ENCODE measurements around the gene CNGA1.

Gene CNGA1

GRCh38 chr4:48016141-48017107 is at the start of gene CNGA1, which contains the start of gene NIPAL1:
TSS of gene CNGA1 (minus strand) at chr4:48016681. CDS start at chr4:47952689, 63,992 bp downstream.
TSS of gene NIPAL1 (plus strand) at chr4:48016772. CDS start at chr4:48016840, 68 bp downstream.
- DNase-seq (ENCODE audit: low spot score): peak; percentile 87
- no peaks in the 10 kb centered on the region for H3K36me3 ChIP-seq (ENCODE audit: low read depth)
- H3K4me1 ChIP-seq (ENCODE audit: insufficient read depth, poor library complexity, severe bottlenecking): peaks cover 5% of the 10 kb centered on the region
- H3K9me3 ChIP-seq (ENCODE audit: severe bottlenecking): no peaks in the 10 kb centered on the region
- H3K4me3 ChIP-seq (ENCODE audit: severe bottlenecking): peak within 1 kb of the TSS; percentile 58
- peak; percentile 87 for ATAC-seq (ENCODE audit: low read depth)
- H3K27me3 ChIP-seq (ENCODE audit: insufficient read depth, poor library complexity, severe bottlenecking): no peaks in the 10 kb centered on the region
- peak within 1 kb of the TSS; percentile 65 for H3K27ac ChIP-seq (ENCODE audit: poor library complexity, severe bottlenecking)
- TF ChIP-seq CTCF (IDR thresholded peaks at IDR 0.05; ENCODE audit: poor library complexity, severe bottlenecking): peak; percentile 52

- Histone ChIP-seq H3K4me1 (ENCODE audit: insufficient read depth, poor library complexity, severe bottlenecking) (no peaks in the 10 kb centered on the region), H3K27me3 (ENCODE audit: insufficient read depth, poor library complexity, severe bottlenecking) (no peaks in the 10 kb centered on the region), H3K9me3 (ENCODE audit: severe bottlenecking) (no peaks in the 10 kb centered on the region), H3K4me3 (ENCODE audit: severe bottlenecking) (no peak overlapping the region), H3K36me3 (ENCODE audit: low read depth) (no peaks in the 10 kb centered on the region), H3K27ac (ENCODE audit: poor library complexity, severe bottlenecking) (no peak overlapping the region)
- no peak for TF ChIP-seq CTCF (IDR thresholded peaks at IDR 0.05; ENCODE audit: poor library complexity, severe bottlenecking)
- ATAC-seq (ENCODE audit: low read depth): no peak
- no peak for DNase-seq (ENCODE audit: low spot score)
Measured at GRCh38 chr4:48065587-48066052, 49.1 kb upstream of the CNGA1 start.

- Histone ChIP-seq H3K27me3 (ENCODE audit: insufficient read depth, poor library complexity, severe bottlenecking) (no peaks in the 10 kb centered on the region), H3K9me3 (ENCODE audit: severe bottlenecking) (no peaks in the 10 kb centered on the region), H3K36me3 (ENCODE audit: low read depth) (no peaks in the 10 kb centered on the region), H3K4me3 (ENCODE audit: severe bottlenecking) (no peak overlapping the region), H3K27ac (ENCODE audit: poor library complexity, severe bottlenecking) (no peak overlapping the region), H3K4me1 (ENCODE audit: insufficient read depth, poor library complexity, severe bottlenecking) (no peaks in the 10 kb centered on the region)
- DNase-seq (ENCODE audit: low spot score) (no peak), ATAC-seq (ENCODE audit: low read depth) (no peak)
- TF ChIP-seq CTCF (IDR thresholded peaks at IDR 0.05; ENCODE audit: poor library complexity, severe bottlenecking): no peak
Measured at GRCh38 chr4:48064349-48064748, 47.9 kb upstream of the CNGA1 start.

- H3K27ac ChIP-seq (ENCODE audit: poor library complexity, severe bottlenecking): no peak overlapping the region
- no peaks in the 10 kb centered on the region for H3K9me3 ChIP-seq (ENCODE audit: severe bottlenecking)
- no peak for DNase-seq (ENCODE audit: low spot score)
- ATAC-seq (ENCODE audit: low read depth): no peak
- no peaks in the 10 kb centered on the region for H3K36me3 ChIP-seq (ENCODE audit: low read depth)
- H3K27me3 ChIP-seq (ENCODE audit: insufficient read depth, poor library complexity, severe bottlenecking): no peaks in the 10 kb centered on the region
- H3K4me1 ChIP-seq (ENCODE audit: insufficient read depth, poor library complexity, severe bottlenecking): no peaks in the 10 kb centered on the region
- TF ChIP-seq CTCF (IDR thresholded peaks at IDR 0.05; ENCODE audit: poor library complexity, severe bottlenecking): no peak
- H3K4me3 ChIP-seq (ENCODE audit: severe bottlenecking): no peak overlapping the region
Measured at GRCh38 chr4:48058617-48059530, 42.4 kb upstream of the CNGA1 start.
